Neural progenitor cell (in vitro differentiated cells): ENCODE measurements around the gene GDF2. TPM values are rescaled to one million over a fixed set of nuclear protein-coding genes. Genes with fewer than 3 reads are reported as not detected.

Experiments
- DNase-seq: peaks from one replicate; pipeline ENCODE4 v3.0.0-alpha.2; 2016; ENCODE audit warnings: low spot score
- H2AFZ ChIP-seq: fragments of 200-600 bp; sonication (generic); replicated peaks from 2 replicates; pipeline ENCODE4 v1.6.1; 2016; ENCODE audit warnings: antibody characterized with exemption
- H3F3A ChIP-seq: fragments of 200-600 bp; sonication (generic); 2 replicates; pipeline ENCODE4 v1.6.1; 2016; ENCODE audit warnings: antibody characterized with exemption, low read depth
- H3K27ac ChIP-seq: fragments of 200-600 bp; sonication (generic); 2 replicates; pipeline ENCODE4 v1.5.1; 2016; ENCODE audit warnings: mild to moderate bottlenecking
- H3K27me3 ChIP-seq: fragments of 200-600 bp; sonication (generic); 2 replicates; pipeline ENCODE4 v1.6.1; 2016; ENCODE audit warnings: mild to moderate bottlenecking, moderate library complexity
- H3K36me3 ChIP-seq: fragments of 200-600 bp; sonication (generic); 2 replicates; pipeline ENCODE4 v1.5.1; 2016
- H3K4me1 ChIP-seq: fragments of 200-600 bp; sonication (generic); 2 replicates; pipeline ENCODE4 v1.6.1; 2016; ENCODE audit warnings: mixed run types
- H3K4me2 ChIP-seq: fragments of 200-600 bp; sonication (generic); 2 replicates; pipeline ENCODE4 v1.6.1; 2016
- H3K4me3 ChIP-seq: fragments of 200-600 bp; sonication (generic); 2 replicates; pipeline ENCODE4 v1.5.1; 2016
- H3K79me2 ChIP-seq: fragments of 200-600 bp; sonication (generic); 2 replicates; pipeline ENCODE4 v1.6.1; 2016; ENCODE audit warnings: low read depth
- H3K9ac ChIP-seq: fragments of 200-600 bp; sonication (generic); 2 replicates; pipeline ENCODE4 v1.6.1; 2016
- H3K9me3 ChIP-seq: fragments of 200-600 bp; sonication (generic); 2 replicates; pipeline ENCODE4 v1.5.1; 2016; ENCODE audit warnings: low read depth
- H4K20me1 ChIP-seq: fragments of 200-600 bp; sonication (generic); 2 replicates; pipeline ENCODE4 v1.6.1; 2016; ENCODE audit warnings: low read depth
- H3K27ac Mint-ChIP-seq: 3 replicates; pipeline ENCODE4 v1.8.0; 2021; ENCODE audit warnings: mixed read lengths
- H3K27me3 Mint-ChIP-seq: 2 replicates; pipeline ENCODE4 v1.8.0; 2022; ENCODE audit warnings: low read depth, mild to moderate bottlenecking, inconsistent platforms, moderate library complexity, mixed read lengths; ENCODE audit not compliant: insufficient read depth
- H3K36me3 Mint-ChIP-seq: 3 replicates; pipeline ENCODE4 v1.8.0; 2021; ENCODE audit warnings: mixed read lengths
- H3K4me1 Mint-ChIP-seq: 3 replicates; pipeline ENCODE4 v1.8.0; 2021; ENCODE audit warnings: mixed read lengths
- H3K4me3 Mint-ChIP-seq: 3 replicates; pipeline ENCODE4 v1.8.0; 2021; ENCODE audit warnings: mild to moderate bottlenecking, moderate library complexity, mixed read lengths
- H3K9me3 Mint-ChIP-seq: 3 replicates; pipeline ENCODE4 v1.8.0; 2020; ENCODE audit warnings: mixed read lengths
- EZH2 ChIP-seq: fragments of 200-600 bp; sonication (generic); IDR thresholded peaks from 2 replicates; pipeline ENCODE4 v1.6.1; 2017; ENCODE audit warnings: antibody characterized with exemption, mild to moderate bottlenecking, moderate library complexity
- EZH2phosphoT487 ChIP-seq: fragments of 200-600 bp; sonication (generic); IDR thresholded peaks from 2 replicates; pipeline ENCODE4 v1.6.1; 2017; ENCODE audit warnings: antibody characterized with exemption
- total RNA-seq: library from RNA; depleted of rRNA; stranded (reverse); fragments of >200 nt; gene quantifications from 2 replicates; pipeline ENCODE4 v1.2.3, GENCODE V29; 2015; ENCODE audit warnings: low replicate concordance
- TF ChIP-seq, protein P1 (sequence below): fragments of 200-600 bp; sonication (generic); IDR thresholded peaks from 2 replicates; pipeline ENCODE4 v1.5.1; 2017; ENCODE audit warnings: antibody characterized with exemption, mild to moderate bottlenecking

GDF2 gene
- total RNA-seq, 1 donor from 2014 or later, result not detected

DNA sequence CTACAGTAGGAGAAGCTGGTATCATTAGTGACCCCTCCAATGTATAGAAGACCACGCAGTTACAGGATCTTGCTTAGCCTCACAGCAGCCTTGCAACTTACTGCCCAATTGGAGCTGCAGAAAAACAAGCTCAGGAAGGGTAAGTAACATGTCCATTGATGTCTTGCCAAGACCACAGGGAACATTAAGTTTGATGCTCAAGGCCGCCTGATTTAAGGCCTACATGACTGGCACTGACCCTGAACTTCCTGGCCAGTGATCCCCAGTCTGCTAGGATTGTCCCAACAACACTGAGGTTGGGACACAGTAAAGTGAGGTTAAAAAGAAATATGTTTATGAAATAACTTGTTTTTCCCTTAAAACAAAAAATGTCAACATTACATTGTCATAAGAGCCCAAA lies 6.8 kb upstream of the GDF2 start:
- Mint-ChIP-seq H3K27me3 (peaks cover 2% of the 10 kb centered on the region), H3K9me3 (peaks cover 3% of the 10 kb centered on the region), H3K4me3 (no peak overlapping the region), H3K27ac (no peak overlapping the region), H3K4me1 (peaks cover 7% of the 10 kb centered on the region), H3K36me3 (peaks cover 4% of the 10 kb centered on the region)
- Histone ChIP-seq H3K36me3 (no peaks in the 10 kb centered on the region), H3K4me3 (no peak overlapping the region), H3K4me2 (no peak overlapping the region), H3K27ac (no peak overlapping the region), H3K27me3 (no peaks in the 10 kb centered on the region), H3F3A (no peaks in the 10 kb centered on the region), H3K9ac (no peak overlapping the region), H3K9me3 (no peaks in the 10 kb centered on the region), H3K4me1 (no peaks in the 10 kb centered on the region), H4K20me1 (no peaks in the 10 kb centered on the region), H2AFZ (no peak overlapping the region), H3K79me2 (no peaks in the 10 kb centered on the region)
- TF ChIP-seq EZH2 (no peak), EZH2phosphoT487 (no peak)
- TF ChIP-seq, protein P1, sequence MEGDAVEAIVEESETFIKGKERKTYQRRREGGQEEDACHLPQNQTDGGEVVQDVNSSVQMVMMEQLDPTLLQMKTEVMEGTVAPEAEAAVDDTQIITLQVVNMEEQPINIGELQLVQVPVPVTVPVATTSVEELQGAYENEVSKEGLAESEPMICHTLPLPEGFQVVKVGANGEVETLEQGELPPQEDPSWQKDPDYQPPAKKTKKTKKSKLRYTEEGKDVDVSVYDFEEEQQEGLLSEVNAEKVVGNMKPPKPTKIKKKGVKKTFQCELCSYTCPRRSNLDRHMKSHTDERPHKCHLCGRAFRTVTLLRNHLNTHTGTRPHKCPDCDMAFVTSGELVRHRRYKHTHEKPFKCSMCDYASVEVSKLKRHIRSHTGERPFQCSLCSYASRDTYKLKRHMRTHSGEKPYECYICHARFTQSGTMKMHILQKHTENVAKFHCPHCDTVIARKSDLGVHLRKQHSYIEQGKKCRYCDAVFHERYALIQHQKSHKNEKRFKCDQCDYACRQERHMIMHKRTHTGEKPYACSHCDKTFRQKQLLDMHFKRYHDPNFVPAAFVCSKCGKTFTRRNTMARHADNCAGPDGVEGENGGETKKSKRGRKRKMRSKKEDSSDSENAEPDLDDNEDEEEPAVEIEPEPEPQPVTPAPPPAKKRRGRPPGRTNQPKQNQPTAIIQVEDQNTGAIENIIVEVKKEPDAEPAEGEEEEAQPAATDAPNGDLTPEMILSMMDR, result no peak
- no peak for DNase-seq

DNA sequence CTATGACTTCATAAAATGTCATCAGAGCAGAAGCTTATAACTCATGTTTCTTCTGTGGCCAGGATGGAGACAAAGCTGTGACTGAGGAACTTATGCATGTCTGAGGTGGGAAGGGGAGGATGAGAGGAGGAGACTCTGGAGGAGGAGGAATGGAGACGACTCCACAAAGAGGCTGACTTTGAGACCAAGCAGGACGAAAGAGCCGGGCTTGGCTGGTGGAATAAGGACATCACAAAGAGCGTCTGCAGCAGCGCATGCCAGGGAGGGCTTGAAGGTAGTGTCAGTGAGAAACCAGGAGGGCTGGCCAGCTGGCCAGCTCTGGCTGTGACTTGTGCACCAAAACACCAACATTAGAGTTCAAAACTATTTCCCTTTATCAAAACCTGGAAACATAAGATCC lies 6.1 kb upstream of the GDF2 start:
- no peak for DNase-seq
- H3K4me1 ChIP-seq, result no peaks in the 10 kb centered on the region
- no peak overlapping the region for H3K4me3 ChIP-seq
- no peaks in the 10 kb centered on the region for H3K27me3 ChIP-seq
- H3K9me3 ChIP-seq, result no peaks in the 10 kb centered on the region
- no peaks in the 10 kb centered on the region for H4K20me1 ChIP-seq
- no peaks in the 10 kb centered on the region for H3K79me2 ChIP-seq
- H3K9ac ChIP-seq, result no peak overlapping the region
- H3K4me1 Mint-ChIP-seq, result peaks cover 10% of the 10 kb centered on the region
- H3K9me3 Mint-ChIP-seq, result peaks cover 3% of the 10 kb centered on the region
- peaks cover 2% of the 10 kb centered on the region for H3K27me3 Mint-ChIP-seq
- H3K36me3 ChIP-seq, result no peaks in the 10 kb centered on the region
- no peak overlapping the region for H3K27ac Mint-ChIP-seq
- peaks cover 1% of the 10 kb centered on the region for H3K36me3 Mint-ChIP-seq
- no peak overlapping the region for H3K4me3 Mint-ChIP-seq
- H3K4me2 ChIP-seq, result no peak overlapping the region
- H2AFZ ChIP-seq, result no peak overlapping the region
- H3K27ac ChIP-seq, result no peak overlapping the region
- TF ChIP-seq, protein P1, result no peak
- TF ChIP-seq EZH2phosphoT487 (no peak), EZH2 (no peak)
- no peaks in the 10 kb centered on the region for H3F3A ChIP-seq

DNA sequence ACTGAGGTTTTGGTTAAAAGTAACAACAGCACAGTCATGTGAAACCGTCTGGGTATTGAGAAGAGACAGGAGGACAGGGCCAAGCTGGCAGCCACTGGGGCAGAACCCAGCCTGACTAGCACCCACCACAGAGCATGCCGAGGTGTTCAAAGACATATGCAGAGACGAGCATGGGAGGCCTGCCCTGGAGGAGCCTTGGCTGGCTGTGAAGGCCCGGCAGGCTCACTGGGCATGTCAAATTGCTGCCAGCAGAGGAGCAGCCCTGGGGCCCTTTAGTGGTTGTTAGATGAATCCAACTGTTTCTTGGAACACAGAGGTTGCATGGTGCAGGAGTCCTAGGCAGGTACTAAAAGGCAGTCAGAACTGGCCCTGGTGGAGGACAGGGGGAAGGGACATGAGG lies 5.0 kb upstream of the GDF2 start:
- no peak overlapping the region for H3K4me2 ChIP-seq
- no peak overlapping the region for H3K4me3 ChIP-seq
- H3K27me3 Mint-ChIP-seq, result peaks cover 2% of the 10 kb centered on the region
- no peaks in the 10 kb centered on the region for H3K9me3 ChIP-seq
- H3K27me3 ChIP-seq, result no peaks in the 10 kb centered on the region
- H3K36me3 Mint-ChIP-seq, result peaks cover 1% of the 10 kb centered on the region
- no peak overlapping the region for H3K9ac ChIP-seq
- no peaks in the 10 kb centered on the region for H3K4me1 ChIP-seq
- H4K20me1 ChIP-seq, result no peaks in the 10 kb centered on the region
- H3K27ac ChIP-seq, result no peak overlapping the region
- H2AFZ ChIP-seq, result no peak overlapping the region
- TF ChIP-seq EZH2phosphoT487, result no peak
- TF ChIP-seq, protein P1, result no peak
- no peak for DNase-seq
- no peaks in the 10 kb centered on the region for H3K36me3 ChIP-seq
- H3K27ac Mint-ChIP-seq, result peak overlapping the region; percentile 15
- no peak overlapping the region for H3K4me3 Mint-ChIP-seq
- peaks cover 3% of the 10 kb centered on the region for H3K9me3 Mint-ChIP-seq
- H3K79me2 ChIP-seq, result no peaks in the 10 kb centered on the region
- H3K4me1 Mint-ChIP-seq, result peaks cover 11% of the 10 kb centered on the region
- H3F3A ChIP-seq, result no peaks in the 10 kb centered on the region

DNA sequence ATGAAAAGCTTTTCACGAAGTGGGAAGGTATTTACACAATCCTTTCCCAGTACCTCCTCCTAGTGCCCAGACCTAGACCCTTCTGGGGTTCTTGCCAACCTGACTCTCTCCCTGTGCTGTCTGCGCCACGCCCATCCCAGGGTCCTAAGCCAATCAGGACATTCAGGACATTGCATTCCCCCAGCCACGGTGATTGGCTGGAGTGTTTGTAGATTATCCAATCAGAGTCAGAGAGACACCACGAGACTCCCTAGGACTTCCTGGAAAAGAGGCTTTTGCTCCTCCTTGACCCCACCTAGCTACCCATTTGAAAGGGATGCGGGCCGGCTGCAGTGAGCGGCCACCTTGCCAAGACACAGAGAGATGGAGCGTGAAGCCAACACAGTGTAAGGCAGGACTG lies 3.5 kb upstream of the GDF2 start:
- no peak overlapping the region for H3K4me2 ChIP-seq
- H2AFZ ChIP-seq, result no peak overlapping the region
- no peaks in the 10 kb centered on the region for H3K27me3 ChIP-seq
- Mint-ChIP-seq H3K27ac (peak overlapping the region; percentile 50), H3K9me3 (peaks cover 3% of the 10 kb centered on the region), H3K36me3 (peaks cover 1% of the 10 kb centered on the region), H3K27me3 (peaks cover 2% of the 10 kb centered on the region), H3K4me3 (no peak overlapping the region), H3K4me1 (peaks cover 14% of the 10 kb centered on the region)
- no peaks in the 10 kb centered on the region for H4K20me1 ChIP-seq
- no peak overlapping the region for H3K27ac ChIP-seq
- no peak overlapping the region for H3K4me3 ChIP-seq
- H3K79me2 ChIP-seq, result no peaks in the 10 kb centered on the region
- no peaks in the 10 kb centered on the region for H3K9me3 ChIP-seq
- TF ChIP-seq EZH2phosphoT487, result no peak
- no peak for TF ChIP-seq EZH2
- TF ChIP-seq, protein P1, result no peak
- H3K9ac ChIP-seq, result no peak overlapping the region
- no peaks in the 10 kb centered on the region for H3K36me3 ChIP-seq
- DNase-seq, result no peak
- no peaks in the 10 kb centered on the region for H3F3A ChIP-seq
- H3K4me1 ChIP-seq, result no peaks in the 10 kb centered on the region
